GM12878 (cell line): ENCODE data around the gene NES. TPM values are rescaled to one million over a fixed set of nuclear protein-coding genes. Genes with fewer than 3 reads are reported as not detected.

Experiments
- ATAC-seq: fragments of 200-7000 bp; cut with Tn5 transposase; 3 replicates; pipeline ENCODE4 v1.9.1; 2020; ENCODE audit warnings: mild to moderate bottlenecking, moderate library complexity
- BruUV-seq: library from RNA; stranded (reverse); fragments of 400-500 nt; replicated peaks from 2 replicates; lab custom pipeline; 2021; lab: Mats Ljungman, UMichigan
- CTCF ChIA-PET: fragments of 300-600 bp; sonication (Branson Sonifier 250); formaldehyde crosslinking; extraction: SDS; loops from one replicate; lab custom pipeline; 2021; ENCODE audit warnings: inconsistent platforms; lab: Yijun Ruan, JAX
- POLR2A ChIA-PET: fragments of 350-600 bp; formaldehyde crosslinking; extraction: SDS; loops from one replicate; lab custom pipeline; 2021; ENCODE audit warnings: inconsistent platforms; lab: Charles Lee
- RAD21 ChIA-PET: fragments of 300-600 bp; sonication (Branson Sonifier 250); formaldehyde crosslinking; loops from one replicate; lab custom pipeline; 2023; ENCODE audit warnings: antibody characterized with exemption; ENCODE audit not compliant: unreplicated experiment; lab: Charles Lee
- SMC1A ChIA-PET: fragments of 300-600 bp; sonication (Branson Sonifier 250); formaldehyde crosslinking; loops from one replicate; lab custom pipeline; 2023; ENCODE audit not compliant: unreplicated experiment, uncharacterized antibody; lab: Charles Lee
- DNase-seq: peaks from one replicate; pipeline ENCODE4 v3.0.0-alpha.2; 2011; ENCODE audit warnings: low read depth, low spot score
- FAIRE-seq: peaks from 3 replicates; lab custom pipeline; 2011; peaks lifted over from hg19 to GRCh38; lab: Jason Lieb, UNC
- H2AFZ ChIP-seq: 2 replicates; pipeline ENCODE4 v1.6.0; 2011; ENCODE audit warnings: low read depth, low read length, control low read depth; ENCODE audit not compliant: control insufficient read depth
- H3K27ac ChIP-seq: 2 replicates; pipeline ENCODE4 v1.5.1; 2011; ENCODE audit warnings: control low read depth; ENCODE audit not compliant: control insufficient read depth, insufficient read depth
- H3K27me3 ChIP-seq, 2 experiments: replicated peaks in 1 of 2; 2 replicates each; pipeline versions ENCODE4 v1.6.0 to v1.6.1; 2011; ENCODE audit warnings: low read length in 1 of 2; ENCODE audit not compliant: control insufficient read depth in 2 of 2, insufficient read depth in 2 of 2
- H3K36me3 ChIP-seq, 2 experiments: 2 replicates each; pipeline ENCODE4 v1.5.1; 2011; ENCODE audit warnings: low read length in 1 of 2; ENCODE audit not compliant: control insufficient read depth in 2 of 2, insufficient read depth in 2 of 2
- H3K4me1 ChIP-seq: 2 replicates; pipeline ENCODE4 v1.6.1; 2011; ENCODE audit warnings: mild to moderate bottlenecking, low read length, moderate library complexity, mixed read lengths; ENCODE audit not compliant: control insufficient read depth, insufficient read depth
- H3K4me2 ChIP-seq: 2 replicates; pipeline ENCODE4 v1.6.0; 2011; ENCODE audit warnings: control low read depth; ENCODE audit not compliant: control insufficient read depth, insufficient read depth
- H3K4me3 ChIP-seq: fragments of 200-600 bp; sonication (generic); 2 replicates; pipeline ENCODE4 v1.5.1; 2016
- H3K79me2 ChIP-seq: 2 replicates; pipeline ENCODE4 v1.6.0; 2011; ENCODE audit warnings: low read length; ENCODE audit not compliant: control insufficient read depth, insufficient read depth
- H3K9ac ChIP-seq: 2 replicates; pipeline ENCODE4 v1.8.0; 2011; ENCODE audit warnings: low read length, control low read depth, mixed read lengths; ENCODE audit not compliant: control insufficient read depth, insufficient read depth
- H3K9me3 ChIP-seq: replicated peaks from 3 replicates; pipeline ENCODE4 v1.5.1; 2011; ENCODE audit warnings: mild to moderate bottlenecking, low read length; ENCODE audit not compliant: control insufficient read depth, insufficient read depth
- H4K20me1 ChIP-seq: 2 replicates; pipeline ENCODE4 v1.6.0; 2011; ENCODE audit not compliant: control insufficient read depth, insufficient read depth
- CBX5 ChIP-seq: sonication (generic); IDR thresholded peaks from 2 replicates; pipeline ENCODE4 v1.6.1; 2016; ENCODE audit warnings: low read depth, moderate library complexity, mild to moderate bottlenecking, inconsistent platforms
- CEBPB ChIP-seq, 2 experiments: fragments of 150-350 bp in 1 of 2; IDR thresholded peaks; 2 replicates each; pipeline ENCODE4 v1.6.1; 2012 to 2014; ENCODE audit warnings: low read depth in 2 of 2, low read length in 2 of 2, borderline replicate concordance in 1 of 2, inconsistent platforms in 1 of 2
- CHD4 ChIP-seq: fragments of 200-600 bp; sonication (generic); IDR thresholded peaks from 2 replicates; pipeline ENCODE4 v1.6.1; 2016; ENCODE audit warnings: mild to moderate bottlenecking
- DPF2 ChIP-seq: fragments of 450-650 bp; IDR thresholded peaks from 2 replicates; pipeline ENCODE4 v1.6.1; 2017; ENCODE audit warnings: mild to moderate bottlenecking
- MTA3 ChIP-seq: IDR thresholded peaks from 2 replicates; pipeline ENCODE4 v1.6.1; 2012; ENCODE audit warnings: low read length, inconsistent platforms, borderline replicate concordance
- NBN ChIP-seq: fragments of 450-650 bp; IDR thresholded peaks from 2 replicates; pipeline ENCODE4 v1.6.1; 2016
- NR2C2 ChIP-seq: IDR thresholded peaks from 2 replicates; pipeline ENCODE4 v1.6.1; 2011; ENCODE audit warnings: borderline replicate concordance, low read depth; ENCODE audit not compliant: control insufficient read depth, insufficient read length
- NR2F1 ChIP-seq: fragments of 450-650 bp; conservative IDR thresholded peaks from 2 replicates; pipeline ENCODE4 v1.6.1; 2017; ENCODE audit warnings: mild to moderate bottlenecking
- RBBP5 ChIP-seq: fragments of 200-600 bp; sonication (generic); conservative IDR thresholded peaks from 2 replicates; pipeline ENCODE4 v1.6.1; 2016
- SRF ChIP-seq, 2 experiments: IDR thresholded peaks; 2 replicates each; pipeline ENCODE4 v1.6.1; 2011; ENCODE audit warnings: low read depth in 2 of 2, low read length in 2 of 2, mild to moderate bottlenecking in 1 of 2, moderate library complexity in 1 of 2
- WGBS: methylation state at CpG from one replicate; pipeline ENCODE4 v1.1.6; 2016; ENCODE audit warnings: low lambda C conversion rate; ENCODE audit not compliant: insufficient replicate concordance, insufficient coverage; ENCODE audit errors: missing lambda C conversion rate; 5-methylcytosine and 5-hydroxymethylcytosine counted together
- in situ Hi-C: fragments of 300-500 bp; cut with MboI; formaldehyde crosslinking; loops from 9 replicates; pipeline ENCODE4 v1.14.3; 2018; ENCODE audit warnings: mixed read lengths
- intact Hi-C: fragments of 100-400 bp; cut with micrococcal nuclease; formaldehyde crosslinking; loops from one replicate; pipeline ENCODE4 v1.14.2; 2022; ENCODE audit not compliant: unreplicated experiment
- polyA plus RNA-seq, 11 experiments: library from polyadenylated mRNA; depleted of rRNA in 4 of 11; unstranded in 6 of 11; stranded (reverse) in 5 of 11; fragments of >200 nt; fragmentation: Nextera tagmentation in 4 of 11; fragmentation: Illumina TruSeq in 1 of 11; extraction: Ambion mirVana in 4 of 11; extraction: Trizol in 1 of 11; gene quantifications; 1 replicate in 1 of 11; 2 replicates in 10 of 11; pipeline versions ENCODE4 v1.2.1 to v1.2.3, GENCODE V29; 2011 to 2016; ENCODE audit warnings: inconsistent platforms in 2 of 11, missing spikeins in 2 of 11, low read depth in 1 of 11
- total RNA-seq, 4 experiments: library from RNA; depleted of rRNA in 3 of 4; stranded (reverse); fragments of >200 nt in 3 of 4; fragmentation: Illumina TruSeq in 1 of 4; extraction: Trizol in 1 of 4; gene quantifications; 2 replicates each; pipeline versions ENCODE4 v1.2.1 to v1.2.3, GENCODE V29; 2013 to 2021
- TF ChIP-seq, protein P1 (sequence below): fragments of 450-650 bp; IDR thresholded peaks from 2 replicates; pipeline ENCODE4 v1.6.1; 2017; ENCODE audit warnings: mild to moderate bottlenecking, moderate library complexity
- TF ChIP-seq, protein P2 (sequence below): fragments of 450-650 bp; formaldehyde crosslinking; IDR thresholded peaks from 2 replicates; pipeline ENCODE4 v1.4.0; 2022; ENCODE audit warnings: mild to moderate bottlenecking, moderate library complexity

Gene NES
- total and polyA plus RNA-seq, 10 of the 15 experiments (the other 5 are each of a cell fraction or from before 2014, with no cell fraction given), result under 0.01 to 0.15 (median 0.02) TPM; not detected in 4

GRCh38 chr1:156640842-156641706 lies 36.1 kb downstream of the NES start:
- Histone ChIP-seq H3K79me2 (no peaks in the 10 kb centered on the region), H3K4me1 (peaks cover 8% of the 10 kb centered on the region), H3K36me3 (no peaks in the 10 kb centered on the region), H2AFZ (no peak overlapping the region), H3K4me3 (no peak overlapping the region), H3K27ac (no peak overlapping the region), H3K4me2 (no peak overlapping the region), H3K9me3 (no peaks in the 10 kb centered on the region), H3K9ac (no peak overlapping the region), H3K27me3 (peaks cover 0 to 2% of the 10 kb centered on the region in 2 experiments), H4K20me1 (no peaks in the 10 kb centered on the region)
- intact Hi-C loops, result no loop called here
- ATAC-seq (no peak), DNase-seq (no peak), FAIRE-seq (no peak)
- SMC1A ChIA-PET, result no interaction called here
- POLR2A ChIA-PET, result no interaction called here
- no TSS peak for BruUV-seq
- 15% methylated on average over 6 of the region's 6 CpGs for WGBS
- RAD21 ChIA-PET, result no interaction called here
- in situ Hi-C loops, result no loop called here
- CTCF ChIA-PET, result interaction anchor here (0.7 to 4.2 kb wide), 5 partner anchors 14 to 20 kb away, joined by 3 to 26 read pairs (median 5); no protein-coding TSS in a partner anchor
- TF ChIP-seq NBN (no peak), NR2C2 (no peak), RBBP5 (no peak), CHD4 (no peak), DPF2 (no peak), SRF (IDR thresholded peaks at IDR 0.05; ENCODE audit: low read depth in 2 of 2, low read length in 2 of 2) (no peak), CEBPB (IDR thresholded peaks at IDR 0.05; ENCODE audit: borderline replicate concordance in 1 of 2, low read depth in 2 of 2, low read length in 2 of 2) (no peak), CBX5 (no peak), MTA3 (no peak), NR2F1 (no peak)
- TF ChIP-seq, protein P1, sequence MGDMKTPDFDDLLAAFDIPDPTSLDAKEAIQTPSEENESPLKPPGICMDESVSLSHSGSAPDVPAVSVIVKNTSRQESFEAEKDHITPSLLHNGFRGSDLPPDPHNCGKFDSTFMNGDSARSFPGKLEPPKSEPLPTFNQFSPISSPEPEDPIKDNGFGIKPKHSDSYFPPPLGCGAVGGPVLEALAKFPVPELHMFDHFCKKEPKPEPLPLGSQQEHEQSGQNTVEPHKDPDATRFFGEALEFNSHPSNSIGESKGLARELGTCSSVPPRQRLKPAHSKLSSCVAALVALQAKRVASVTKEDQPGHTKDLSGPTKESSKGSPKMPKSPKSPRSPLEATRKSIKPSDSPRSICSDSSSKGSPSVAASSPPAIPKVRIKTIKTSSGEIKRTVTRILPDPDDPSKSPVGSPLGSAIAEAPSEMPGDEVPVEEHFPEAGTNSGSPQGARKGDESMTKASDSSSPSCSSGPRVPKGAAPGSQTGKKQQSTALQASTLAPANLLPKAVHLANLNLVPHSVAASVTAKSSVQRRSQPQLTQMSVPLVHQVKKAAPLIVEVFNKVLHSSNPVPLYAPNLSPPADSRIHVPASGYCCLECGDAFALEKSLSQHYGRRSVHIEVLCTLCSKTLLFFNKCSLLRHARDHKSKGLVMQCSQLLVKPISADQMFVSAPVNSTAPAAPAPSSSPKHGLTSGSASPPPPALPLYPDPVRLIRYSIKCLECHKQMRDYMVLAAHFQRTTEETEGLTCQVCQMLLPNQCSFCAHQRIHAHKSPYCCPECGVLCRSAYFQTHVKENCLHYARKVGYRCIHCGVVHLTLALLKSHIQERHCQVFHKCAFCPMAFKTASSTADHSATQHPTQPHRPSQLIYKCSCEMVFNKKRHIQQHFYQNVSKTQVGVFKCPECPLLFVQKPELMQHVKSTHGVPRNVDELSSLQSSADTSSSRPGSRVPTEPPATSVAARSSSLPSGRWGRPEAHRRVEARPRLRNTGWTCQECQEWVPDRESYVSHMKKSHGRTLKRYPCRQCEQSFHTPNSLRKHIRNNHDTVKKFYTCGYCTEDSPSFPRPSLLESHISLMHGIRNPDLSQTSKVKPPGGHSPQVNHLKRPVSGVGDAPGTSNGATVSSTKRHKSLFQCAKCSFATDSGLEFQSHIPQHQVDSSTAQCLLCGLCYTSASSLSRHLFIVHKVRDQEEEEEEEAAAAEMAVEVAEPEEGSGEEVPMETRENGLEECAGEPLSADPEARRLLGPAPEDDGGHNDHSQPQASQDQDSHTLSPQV, result no peak
- TF ChIP-seq, protein P2, sequence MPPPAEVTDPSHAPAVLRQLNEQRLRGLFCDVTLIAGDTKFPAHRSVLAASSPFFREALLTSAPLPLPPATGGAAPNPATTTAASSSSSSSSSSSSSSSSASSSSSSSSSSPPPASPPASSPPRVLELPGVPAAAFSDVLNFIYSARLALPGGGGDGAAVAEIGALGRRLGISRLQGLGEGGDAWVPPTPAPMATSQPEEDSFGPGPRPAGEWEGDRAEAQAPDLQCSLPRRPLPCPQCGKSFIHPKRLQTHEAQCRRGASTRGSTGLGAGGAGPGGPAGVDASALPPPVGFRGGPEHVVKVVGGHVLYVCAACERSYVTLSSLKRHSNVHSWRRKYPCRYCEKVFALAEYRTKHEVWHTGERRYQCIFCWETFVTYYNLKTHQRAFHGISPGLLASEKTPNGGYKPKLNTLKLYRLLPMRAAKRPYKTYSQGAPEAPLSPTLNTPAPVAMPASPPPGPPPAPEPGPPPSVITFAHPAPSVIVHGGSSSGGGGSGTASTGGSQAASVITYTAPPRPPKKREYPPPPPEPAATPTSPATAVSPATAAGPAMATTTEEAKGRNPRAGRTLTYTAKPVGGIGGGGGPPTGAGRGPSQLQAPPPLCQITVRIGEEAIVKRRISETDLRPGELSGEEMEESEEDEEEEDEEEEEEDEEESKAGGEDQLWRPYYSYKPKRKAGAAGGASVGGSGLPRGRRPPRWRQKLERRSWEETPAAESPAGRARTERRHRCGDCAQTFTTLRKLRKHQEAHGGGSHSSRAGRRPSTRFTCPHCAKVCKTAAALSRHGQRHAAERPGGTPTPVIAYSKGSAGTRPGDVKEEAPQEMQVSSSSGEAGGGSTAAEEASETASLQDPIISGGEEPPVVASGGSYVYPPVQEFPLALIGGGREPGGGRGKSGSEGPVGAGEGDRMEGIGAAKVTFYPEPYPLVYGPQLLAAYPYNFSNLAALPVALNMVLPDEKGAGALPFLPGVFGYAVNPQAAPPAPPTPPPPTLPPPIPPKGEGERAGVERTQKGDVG, result no peak
